Sigmoid colon (tissue), 4 donors: ENCODE results near the gene PACC1.

Experiments used
- POLR2A ChIP-seq, 2 donors: fragments of 450-650 bp; IDR thresholded peaks; one replicate each; pipeline ENCODE4 v1.6.1; 2016; ENCODE audit warnings: antibody characterized with exemption in 2 of 2, mild to moderate bottlenecking in 2 of 2, moderate library complexity in 2 of 2
- POLR2AphosphoS5 ChIP-seq, 4 donors: sonication (generic); formaldehyde crosslinking; IDR thresholded peaks; one replicate each; pipeline ENCODE4 v1.6.1; 2017; ENCODE audit warnings: antibody characterized with exemption in 4 of 4

DNA sequence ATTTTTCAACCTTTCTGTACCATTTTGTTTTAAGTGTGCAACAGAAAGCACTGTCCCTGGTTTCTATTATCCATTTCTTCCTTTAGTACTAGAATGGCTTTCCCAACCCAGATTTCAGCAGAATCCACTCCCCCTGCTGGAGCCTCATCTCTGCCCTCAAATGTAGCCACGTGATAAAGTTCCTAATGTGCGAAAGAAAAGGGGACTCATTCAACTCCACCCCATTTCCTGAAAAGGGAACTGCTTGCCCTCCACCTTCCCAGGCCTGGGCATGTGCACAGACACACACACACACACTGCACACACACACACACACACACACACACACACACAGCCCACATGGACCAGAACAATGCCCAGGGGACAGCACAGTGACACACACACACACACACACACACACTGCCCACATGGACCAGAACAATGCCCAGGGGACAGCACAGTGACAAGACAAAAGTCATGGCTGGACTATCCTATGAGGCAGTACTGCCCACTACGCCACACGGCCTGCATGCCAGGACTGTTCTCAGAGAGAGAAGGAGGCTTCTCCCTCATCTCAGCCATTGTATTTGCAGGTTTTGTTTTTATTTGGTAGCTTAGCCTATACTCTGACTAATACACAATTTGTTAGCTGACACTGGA lies 33.2 kb downstream of the PACC1 start:
- TF ChIP-seq POLR2A (IDR thresholded peaks at IDR 0.05) (no peak), POLR2AphosphoS5 (IDR thresholded peaks at IDR 0.05) (no peak)
